ENCODE data around the gene MRPL47.
"Not testable (repeated sequence)": the region's sequence is repeated elsewhere in the genome, so short reads cannot be mapped to it uniquely, and the experiment has no call there.

The MRPL47 gene

DNA sequence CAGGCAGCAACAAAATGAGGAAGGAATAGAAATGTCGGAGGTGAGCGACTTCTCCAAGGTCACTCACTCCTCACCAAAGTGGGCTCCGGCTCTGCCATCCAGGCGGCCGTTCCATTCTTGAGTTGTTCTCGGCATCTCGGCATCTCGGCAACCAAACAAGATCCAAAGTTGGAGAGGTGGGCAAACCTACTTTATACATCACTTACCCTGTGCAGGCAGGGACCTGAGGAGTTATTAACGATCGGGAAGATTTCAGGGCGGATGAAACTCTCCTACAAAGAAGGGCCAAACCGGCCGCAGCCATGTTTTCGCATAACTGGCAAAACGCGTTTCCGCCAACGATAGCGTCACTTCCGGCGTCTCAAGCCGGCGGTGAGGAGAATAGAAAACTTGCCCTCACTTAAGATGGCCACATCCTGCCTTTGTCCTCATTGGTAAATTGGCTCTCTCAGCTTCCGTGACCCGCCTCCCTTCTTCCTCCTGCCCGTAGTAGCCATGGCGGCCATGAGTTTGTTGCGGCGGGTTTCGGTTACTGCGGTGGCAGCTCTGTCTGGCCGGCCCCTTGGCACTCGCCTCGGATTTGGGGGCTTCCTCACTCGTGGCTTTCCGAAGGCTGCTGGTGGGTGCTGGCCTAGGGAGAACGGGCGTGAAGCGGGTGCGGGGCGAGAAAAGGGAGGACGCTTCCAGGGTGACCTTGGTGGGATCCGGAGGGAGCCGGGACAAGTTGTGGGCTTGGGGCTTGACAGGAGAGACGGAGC lies at the start of gene MRPL47, which contains the start of gene NDUFB5:
MRPL47 (minus strand) TSS at position 318 of the 758 bp plus-strand sequence; CDS start at position 304, 14 bp downstream.
NDUFB5 (plus strand) TSS at position 474 of the 758 bp plus-strand sequence; CDS start at position 496, 22 bp downstream.
- peak; percentile 97 for DNase-seq

DNA sequence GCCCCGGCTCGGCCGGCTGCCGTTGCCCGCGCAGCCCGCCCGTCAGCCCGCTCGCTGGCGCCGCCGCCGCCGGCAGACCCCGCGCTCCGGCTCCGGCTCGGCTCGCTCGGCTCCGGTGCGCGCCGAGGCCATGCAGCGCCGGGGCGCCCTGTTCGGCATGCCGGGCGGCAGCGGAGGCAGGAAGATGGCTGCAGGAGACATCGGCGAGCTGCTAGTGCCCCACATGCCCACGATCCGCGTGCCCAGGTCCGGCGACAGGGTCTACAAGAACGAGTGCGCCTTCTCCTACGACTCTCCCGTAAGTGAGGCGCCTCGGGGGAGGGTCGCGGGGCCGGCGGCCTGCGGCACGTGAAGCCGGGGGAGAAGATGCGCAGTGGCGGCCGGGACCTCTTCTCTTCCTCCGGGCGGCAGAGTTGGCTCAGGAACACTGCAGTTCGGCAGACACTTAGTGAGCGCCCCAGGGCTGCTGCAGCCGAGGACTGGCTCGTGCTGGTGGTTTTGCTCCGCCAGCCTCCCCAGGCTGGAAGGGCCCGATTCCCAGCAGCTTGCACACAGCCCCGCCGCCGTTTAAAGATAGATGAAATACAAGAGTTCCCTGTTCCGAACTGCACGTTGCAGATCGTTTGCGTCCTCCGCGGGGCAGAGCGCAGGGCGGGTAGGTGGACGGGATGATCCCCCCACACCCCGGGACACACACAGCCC lies 48.8 kb upstream of the MRPL47 start:
- DNase-seq, result peak; percentile 93

DNA sequence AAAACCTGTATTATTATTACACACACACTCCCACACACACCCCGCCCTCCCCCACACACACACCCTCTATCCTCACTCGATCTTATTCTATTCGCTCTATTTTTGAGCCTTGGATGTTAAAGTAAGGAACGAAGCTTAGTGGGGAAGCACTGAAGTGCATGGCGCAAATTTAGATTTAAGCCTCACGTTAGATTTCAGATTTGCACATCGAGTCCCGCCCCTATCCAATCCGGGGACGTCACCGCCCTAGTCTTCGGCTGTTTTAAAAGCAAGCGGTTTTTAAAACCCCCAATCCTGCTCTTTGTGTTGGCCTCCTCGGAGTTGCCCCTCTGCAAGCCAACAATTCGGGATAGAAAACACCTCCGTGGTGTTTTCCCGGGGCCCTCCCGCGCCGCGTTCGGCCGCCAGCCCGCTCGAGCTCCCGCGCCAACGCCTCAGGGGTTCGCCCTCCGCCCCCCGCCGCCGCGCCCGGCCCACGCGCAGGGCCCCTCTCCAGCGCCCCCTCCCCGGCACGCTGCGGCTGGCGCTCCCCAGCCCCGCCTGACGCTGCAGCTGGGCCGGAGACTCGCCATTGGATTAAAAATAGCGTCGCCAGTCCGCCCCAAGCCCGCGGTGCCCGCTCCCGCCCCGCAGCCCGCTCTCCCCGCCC lies 48.1 kb upstream of the MRPL47 start, which contains the start of gene USP13:
USP13 (plus strand) TSS at position 594 of the 649 bp plus-strand sequence. CDS start 186 bp downstream, outside the sequence.
- peak; percentile 87 for DNase-seq

- no peak for DNase-seq
Measured at GRCh38 chr3:179651687-179652446, 47.4 kb upstream of the MRPL47 start.

DNA sequence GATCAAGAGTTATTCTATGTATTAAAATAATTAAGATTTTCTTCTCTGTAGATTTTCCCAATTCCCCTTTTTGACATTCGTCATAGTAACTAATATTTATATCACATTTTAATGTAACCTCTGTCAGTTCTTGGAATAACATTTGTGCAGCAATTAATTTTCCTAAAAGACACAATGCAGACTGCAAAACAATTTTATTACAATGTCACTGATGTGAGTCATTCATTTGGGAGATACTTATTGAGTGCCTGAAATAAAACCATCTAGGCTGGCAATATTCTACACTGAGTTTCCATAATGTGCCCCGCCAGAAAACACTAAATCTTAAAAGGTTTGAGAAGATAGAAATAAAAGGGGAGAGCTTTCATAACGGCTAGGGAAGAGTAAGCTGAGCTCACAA lies 41.7 kb upstream of the MRPL47 start:
- no peak for DNase-seq

DNA sequence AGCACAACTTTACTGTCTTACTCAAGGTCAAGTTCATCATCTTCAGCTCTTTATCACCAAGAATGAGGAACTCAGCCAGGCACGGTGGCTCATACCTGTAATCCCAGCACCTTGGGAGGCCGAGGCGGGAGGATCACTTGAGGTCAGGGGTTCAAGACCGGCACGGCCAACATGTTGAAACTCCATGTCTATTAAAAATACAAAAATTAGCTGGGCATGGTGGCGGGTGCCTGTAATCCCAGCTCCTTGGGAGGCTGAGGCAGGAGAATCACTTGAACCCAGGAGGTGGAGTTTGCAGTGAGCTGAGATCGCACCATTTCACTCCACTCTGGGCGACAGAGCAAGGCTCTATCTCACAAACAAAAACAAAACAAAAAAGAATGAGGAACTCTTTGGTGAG lies 39.4 kb upstream of the MRPL47 start:
- not testable (repeated sequence) for DNase-seq

DNA sequence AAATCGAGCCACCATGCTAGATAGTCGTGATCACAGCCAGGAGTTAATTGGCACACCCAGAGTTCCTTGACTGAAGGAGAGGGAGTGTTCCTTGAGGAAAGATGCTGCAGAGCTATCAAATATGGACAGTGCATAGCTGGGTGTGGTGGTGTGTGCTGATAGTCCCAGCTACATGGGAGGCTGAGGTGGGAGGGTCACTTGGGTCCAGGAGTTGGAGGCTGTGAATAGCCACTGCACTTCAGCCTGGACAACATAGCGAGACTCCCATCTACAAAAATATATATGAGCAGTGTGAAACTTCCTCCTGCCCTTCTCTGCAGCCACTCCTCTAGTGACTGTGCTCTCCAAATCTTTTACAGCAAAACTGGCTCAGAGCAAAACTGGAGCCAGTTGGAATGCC lies 38.4 kb upstream of the MRPL47 start:
- DNase-seq, result no peak

- DNase-seq, result no peak
Measured at GRCh38 chr3:179640469-179640868, 36.0 kb upstream of the MRPL47 start.

DNA sequence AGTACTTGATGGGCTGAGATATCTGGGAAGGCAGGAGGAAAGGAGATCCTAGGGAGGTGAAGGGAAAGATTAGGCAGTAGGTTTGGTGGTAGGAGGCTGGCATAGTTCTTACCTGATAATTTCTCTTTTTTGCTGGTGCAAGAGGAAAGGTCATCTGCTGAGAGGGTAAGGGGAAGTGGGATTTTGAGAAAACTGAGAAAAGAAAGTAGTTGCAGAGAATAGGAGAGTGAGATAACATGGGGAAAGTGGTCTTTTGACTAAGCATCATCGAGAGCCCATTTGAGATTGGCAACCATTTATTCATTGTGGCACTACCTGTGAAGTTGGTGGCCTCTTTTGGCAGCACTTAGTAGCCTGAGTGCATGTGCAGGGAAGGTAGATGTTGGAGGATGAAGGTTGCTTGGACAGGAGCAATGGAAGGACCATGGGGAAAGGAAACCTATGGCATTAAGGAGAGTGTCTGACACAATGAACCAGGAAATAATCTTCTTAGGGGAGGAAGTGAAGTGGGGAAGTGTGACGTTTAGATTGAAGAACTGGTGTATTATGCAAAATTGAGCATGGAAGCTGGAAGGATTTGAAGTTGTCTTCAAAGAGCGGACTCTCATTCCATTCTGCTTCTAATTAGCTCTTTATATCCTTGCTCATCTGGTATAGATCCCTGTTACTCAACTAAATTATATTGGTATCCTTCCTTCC lies 26.5 kb upstream of the MRPL47 start:
- no peak for DNase-seq

- no peak for DNase-seq
Measured at GRCh38 chr3:179624451-179624850, 20.0 kb upstream of the MRPL47 start.

- DNase-seq, result no peak
Measured at GRCh38 chr3:179622023-179622422, 17.6 kb upstream of the MRPL47 start.

- DNase-seq, result no peak
Measured at GRCh38 chr3:179615458-179616173, 11.2 kb upstream of the MRPL47 start.

DNA sequence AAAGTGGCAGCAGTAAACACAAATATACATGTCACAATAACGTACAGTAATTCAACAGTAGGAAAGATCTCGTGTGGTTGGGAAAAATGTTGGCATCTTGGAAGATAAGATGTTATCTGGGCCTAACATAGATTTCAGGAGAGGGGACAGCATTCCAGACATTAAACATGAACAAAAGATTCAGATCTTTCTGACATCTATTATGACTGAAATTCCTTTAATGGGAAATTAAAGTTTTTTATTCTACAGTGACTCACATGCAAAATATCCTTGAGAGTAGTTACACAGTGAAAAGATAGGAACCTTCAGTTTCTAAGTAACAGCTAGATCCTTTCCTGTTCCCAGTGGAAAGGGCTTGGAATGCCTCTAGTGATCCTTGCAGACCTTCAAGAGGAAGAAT lies 9.4 kb upstream of the MRPL47 start:
- no peak for DNase-seq

GRCh38 chr3:179610066-179610465 lies 5.6 kb upstream of the MRPL47 start:
- no peak for DNase-seq

DNA sequence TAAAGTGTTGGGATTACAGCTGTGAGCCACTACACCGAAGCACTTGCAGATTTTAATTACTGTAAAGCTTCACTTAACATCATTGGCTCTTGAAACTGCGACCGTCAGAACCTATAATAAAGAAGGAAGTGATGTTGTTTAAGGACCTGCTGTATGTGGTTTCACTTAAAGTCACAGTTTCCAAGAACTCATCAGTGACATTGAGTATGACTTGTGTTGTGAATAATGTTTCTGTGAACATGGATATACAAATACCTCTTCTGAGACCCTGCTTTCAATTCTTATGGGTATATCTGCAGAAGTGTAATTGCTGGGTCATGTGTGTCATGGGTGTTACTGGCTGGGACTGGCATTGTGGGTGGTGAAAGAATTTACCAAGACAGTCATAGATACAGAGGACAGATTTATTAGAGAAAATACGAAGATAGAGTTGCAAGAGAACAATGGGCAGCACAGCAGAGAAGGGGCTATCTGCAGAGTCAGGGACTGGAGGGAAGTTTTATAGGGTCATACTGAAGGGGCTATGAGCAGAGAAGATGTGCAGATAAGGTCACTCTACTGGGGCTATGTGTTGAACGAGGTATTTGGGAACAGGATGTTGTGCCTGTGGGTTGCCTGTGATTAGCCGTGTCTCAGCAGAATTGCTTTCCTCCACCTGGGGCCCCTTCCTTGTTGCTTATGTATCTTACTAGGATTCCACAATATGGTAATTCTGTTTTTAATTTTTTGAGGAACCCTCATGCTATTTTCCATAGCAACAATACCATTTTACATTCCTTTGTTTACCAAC lies 4.7 kb upstream of the MRPL47 start:
- DNase-seq, result no peak

DNA sequence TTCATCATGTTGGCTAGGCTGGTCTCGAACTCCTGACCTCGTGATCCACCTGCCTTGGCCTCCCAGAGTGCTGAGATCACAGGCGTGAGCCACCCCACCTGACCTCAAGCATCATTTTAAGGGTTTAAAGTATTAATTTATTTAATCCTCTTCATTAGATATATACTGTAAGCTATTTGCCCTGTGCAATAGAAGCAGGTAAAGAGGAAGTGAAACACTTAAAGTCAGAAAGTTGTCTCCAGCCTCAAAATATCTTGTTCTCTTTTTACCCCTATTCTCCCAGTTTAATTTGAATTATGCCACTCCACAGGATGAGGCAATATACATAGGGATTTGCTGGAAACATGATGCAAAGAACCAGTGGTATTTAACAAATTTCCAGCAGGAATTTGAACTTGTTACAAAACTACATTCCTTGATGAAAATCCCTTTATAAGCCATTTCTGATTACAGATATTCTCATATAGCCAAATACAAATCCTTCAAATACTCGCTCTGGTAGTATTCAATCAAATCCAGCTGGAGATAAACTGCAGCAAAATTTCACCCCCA lies 2.2 kb upstream of the MRPL47 start:
- DNase-seq, result no peak

- DNase-seq, result no peak
Measured at GRCh38 chr3:179603831-179604230, 607 bp downstream of the MRPL47 start.

- no peak for DNase-seq
Measured at GRCh38 chr3:179603321-179603720, 1.1 kb downstream of the MRPL47 start.

DNA sequence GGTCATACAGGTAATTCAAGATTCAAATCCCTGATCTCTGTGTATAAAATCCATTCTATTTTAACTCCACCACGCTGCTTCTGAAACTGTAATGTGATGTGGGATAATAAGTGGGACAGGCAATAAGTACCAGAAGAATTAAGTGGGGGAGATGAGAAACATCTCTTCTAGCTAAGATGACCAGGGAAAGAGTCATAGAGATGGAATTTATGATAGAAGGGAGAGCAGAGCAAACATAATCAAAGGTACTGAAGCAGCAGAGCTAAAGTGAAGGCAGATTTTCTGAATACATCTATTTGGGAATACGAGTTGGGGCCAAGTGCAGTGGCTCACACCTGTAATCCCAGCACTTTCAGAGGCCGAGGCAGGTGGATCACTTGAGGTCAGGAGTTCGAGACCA lies 4.9 kb downstream of the MRPL47 start:
- DNase-seq, result no peak

DNA sequence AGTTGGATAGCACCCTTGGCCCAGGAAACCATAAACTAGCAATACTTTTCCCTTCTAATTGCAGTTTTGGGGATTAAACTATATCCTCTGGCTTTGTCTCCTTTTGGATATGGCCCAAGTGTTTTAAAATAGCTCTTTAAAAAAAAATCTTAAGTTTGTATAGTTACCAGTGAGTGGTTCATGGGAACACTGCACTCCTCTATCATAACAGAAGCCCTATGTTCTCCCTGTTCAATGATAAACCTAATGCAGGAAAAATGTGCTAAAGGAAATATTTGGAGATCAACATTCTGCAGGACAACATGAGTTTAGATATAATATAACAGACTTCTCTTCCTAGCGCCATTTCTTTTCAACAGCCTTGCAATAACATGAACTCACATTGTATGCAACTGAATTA lies 13.1 kb downstream of the MRPL47 start:
- no peak for DNase-seq
